ENCODE results near the gene CREB3L4. TPM values are rescaled to one million over a fixed set of nuclear protein-coding genes. Genes with fewer than 3 reads are reported as not detected.
A peak's percentile ranks its signal among the peaks of the same experiment; 100 is the strongest.

The CREB3L4 gene
- total RNA-seq, 4 donors from 2014 or later = 1.8 to 16.1 (median 13.0) TPM

- Histone ChIP-seq H3K27ac (peak within 1 kb of the TSS; percentile 95 to 97), H3K27me3 (no peaks in the 10 kb centered on the region), H3K36me3 (no peaks in the 10 kb centered on the region), H3K9me3 (no peaks in the 10 kb centered on the region), H3K4me1 (no peaks in the 10 kb centered on the region), H3K4me3 (peak within 1 kb of the TSS; percentile 45 to 57)
- peak; percentile 88 to 91 for DNase-seq
- TF ChIP-seq POLR2A (IDR thresholded peaks at IDR 0.05) (peak; percentile 9 to 51), CTCF (IDR thresholded peaks at IDR 0.05) (no peak)
- intact Hi-C loops (cut with DNase I; ENCODE audit: low total_unique reads) = loop anchor here (10.0 kb wide), 1 partner anchor 311 kb away; the partner anchor contains the start of genes ILF2 and NPR1
These were observed 18.4 kb downstream of the CREB3L4 start, which contains the start of gene RAB13 for GRCh38 chr1:153985941-153986761. Gene RAB13 (minus strand): TSS chr1:153986339. CDS start chr1:153986236, 103 bp downstream.

GRCh38 chr1:153987621-153988020, 19.9 kb downstream of the CREB3L4 start:
- no peak overlapping the region for H3K4me3 ChIP-seq
- peaks cover 0 to 14% of the 10 kb centered on the region in 2 donors for H3K4me1 ChIP-seq
- peak overlapping the region in 1 of 2 donors; percentile 95 for H3K27ac ChIP-seq
- intact Hi-C loops (cut with DNase I; ENCODE audit: low total_unique reads) = loop anchor here (10.0 kb wide), 1 partner anchor 313 kb away; the partner anchor contains the start of genes ILF2 and NPR1
- H3K36me3 ChIP-seq = no peaks in the 10 kb centered on the region
- no peaks in the 10 kb centered on the region for H3K9me3 ChIP-seq
- no peak for DNase-seq
- no peak for TF ChIP-seq POLR2A (IDR thresholded peaks at IDR 0.05)
- TF ChIP-seq CTCF (IDR thresholded peaks at IDR 0.05) = no peak
- no peaks in the 10 kb centered on the region for H3K27me3 ChIP-seq

- no peaks in the 10 kb centered on the region for H3K9me3 ChIP-seq
- H3K36me3 ChIP-seq = no peaks in the 10 kb centered on the region
- intact Hi-C loops (cut with DNase I; ENCODE audit: low total_unique reads) = loop anchor here (5.0 kb wide), 1 partner anchor 193 kb away; no protein-coding TSS in a partner anchor
- DNase-seq = peak; percentile 87 to 96
- peak within 1 kb of the TSS; percentile 94 to 99 for H3K27ac ChIP-seq
- peak within 1 kb of the TSS; percentile 74 to 99 for H3K4me3 ChIP-seq
- no peaks in the 10 kb centered on the region for H3K27me3 ChIP-seq
- H3K4me1 ChIP-seq = peaks cover 0 to 16% of the 10 kb centered on the region in 2 donors
- peak in 2 of 4 experiments; percentile 30 to 33 for TF ChIP-seq CTCF (IDR thresholded peaks at IDR 0.05)
- peak; percentile 94 to 98 for TF ChIP-seq POLR2A (IDR thresholded peaks at IDR 0.05)
These were observed 22.9 kb downstream of the CREB3L4 start, which contains the start of gene RPS27 for GRCh38 chr1:153990468-153991150. Gene RPS27 (plus strand): TSS chr1:153990762. CDS start chr1:153990797, 35 bp downstream.

- peak overlapping the region; percentile 94 to 99 for H3K27ac ChIP-seq
These were observed 23.5 kb downstream of the CREB3L4 start for GRCh38 chr1:153991151-153991630.

More at GRCh38 chr1:153991151-153991630, 23.5 kb downstream of the CREB3L4 start:
- peaks cover 0 to 16% of the 10 kb centered on the region in 2 donors for H3K4me1 ChIP-seq
- no peak for TF ChIP-seq POLR2A (IDR thresholded peaks at IDR 0.05)
- no peak for TF ChIP-seq CTCF (IDR thresholded peaks at IDR 0.05)
- H3K27me3 ChIP-seq = no peaks in the 10 kb centered on the region
- H3K36me3 ChIP-seq = no peaks in the 10 kb centered on the region
- intact Hi-C loops (cut with DNase I; ENCODE audit: low total_unique reads) = loop anchor here (5.0 kb wide), 1 partner anchor 194 kb away; no protein-coding TSS in a partner anchor
- peak overlapping the region; percentile 74 to 99 for H3K4me3 ChIP-seq
- no peak for DNase-seq
- H3K9me3 ChIP-seq = no peaks in the 10 kb centered on the region
